Cardiac septum (tissue), 1 donor: ENCODE data around the gene ZNF423. TPM values are rescaled to one million over a fixed set of nuclear protein-coding genes. Genes with fewer than 3 reads are reported as not detected.

Source experiments
- DNase-seq: peaks from one replicate; pipeline ENCODE4 v3.0.0-alpha.2; 2020; ENCODE audit warnings: low spot score
- intact Hi-C: fragments of 100-400 bp; cut with DNase I; formaldehyde crosslinking; loops from one replicate; pipeline ENCODE4 v1.14.0; 2022
- total RNA-seq: library from RNA; stranded (reverse); fragmentation: NEBNext Ultra II Directional; extraction: Animal tissue kit (Norgen Biotek cat#: 25700); gene quantifications from one replicate; pipeline ENCODE4 v1.2.1, GENCODE V29; 2021
- donor health status: DM: no; HTN: no; CAD: no.

The ZNF423 gene
- total RNA-seq, 1 donor from 2014 or later, result 8.6 TPM

DNA sequence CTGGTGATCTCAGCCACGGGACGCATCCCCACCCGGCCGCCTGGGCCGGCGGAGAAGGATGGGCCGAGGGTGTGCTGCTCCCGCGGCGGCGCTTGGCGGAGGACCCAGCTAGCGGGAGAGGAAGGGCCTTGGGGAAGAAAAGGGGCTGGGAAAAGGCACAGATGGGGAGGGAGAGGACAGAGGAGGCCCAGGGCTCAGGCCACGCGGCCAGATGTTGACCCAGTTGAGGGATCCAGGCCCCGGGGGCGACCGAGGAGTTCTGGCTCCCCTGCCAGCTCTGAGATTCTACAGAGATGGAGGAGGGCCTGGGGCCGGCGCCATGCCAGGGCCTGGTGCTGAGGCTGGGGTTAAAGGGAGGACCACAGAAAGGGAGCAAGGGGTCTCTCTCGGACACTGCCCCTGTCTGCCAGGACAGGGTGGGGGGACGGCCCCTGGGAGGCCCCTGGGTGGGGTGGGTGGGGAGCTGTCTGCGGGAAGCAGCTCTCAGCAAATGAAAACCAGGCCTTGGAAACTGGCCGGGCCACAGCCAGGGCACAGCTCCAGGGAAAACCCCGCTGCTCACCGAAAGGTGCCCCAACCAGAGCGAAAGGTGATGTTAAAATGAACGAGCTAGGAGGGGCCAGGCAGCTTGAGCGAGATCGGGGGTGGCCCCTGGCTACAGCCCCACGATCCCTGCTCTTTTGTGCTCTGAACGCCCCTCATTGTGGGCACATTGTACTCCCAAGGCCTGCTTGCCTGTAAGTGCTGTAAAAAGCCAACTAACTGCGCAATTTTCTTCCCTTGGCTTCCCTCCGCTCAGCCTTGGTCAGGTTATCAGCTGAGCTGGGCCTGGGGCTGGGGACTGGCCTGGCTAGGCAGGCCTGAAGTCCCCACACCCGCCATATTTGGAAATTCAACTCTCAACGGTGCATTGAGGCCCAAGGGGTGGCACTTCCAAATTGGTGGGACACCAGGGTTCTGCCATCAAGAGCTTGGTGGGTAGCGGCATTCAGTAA lies 191.4 kb downstream of the ZNF423 start:
- DNase-seq, result no peak
- intact Hi-C loops, result no loop called here

DNA sequence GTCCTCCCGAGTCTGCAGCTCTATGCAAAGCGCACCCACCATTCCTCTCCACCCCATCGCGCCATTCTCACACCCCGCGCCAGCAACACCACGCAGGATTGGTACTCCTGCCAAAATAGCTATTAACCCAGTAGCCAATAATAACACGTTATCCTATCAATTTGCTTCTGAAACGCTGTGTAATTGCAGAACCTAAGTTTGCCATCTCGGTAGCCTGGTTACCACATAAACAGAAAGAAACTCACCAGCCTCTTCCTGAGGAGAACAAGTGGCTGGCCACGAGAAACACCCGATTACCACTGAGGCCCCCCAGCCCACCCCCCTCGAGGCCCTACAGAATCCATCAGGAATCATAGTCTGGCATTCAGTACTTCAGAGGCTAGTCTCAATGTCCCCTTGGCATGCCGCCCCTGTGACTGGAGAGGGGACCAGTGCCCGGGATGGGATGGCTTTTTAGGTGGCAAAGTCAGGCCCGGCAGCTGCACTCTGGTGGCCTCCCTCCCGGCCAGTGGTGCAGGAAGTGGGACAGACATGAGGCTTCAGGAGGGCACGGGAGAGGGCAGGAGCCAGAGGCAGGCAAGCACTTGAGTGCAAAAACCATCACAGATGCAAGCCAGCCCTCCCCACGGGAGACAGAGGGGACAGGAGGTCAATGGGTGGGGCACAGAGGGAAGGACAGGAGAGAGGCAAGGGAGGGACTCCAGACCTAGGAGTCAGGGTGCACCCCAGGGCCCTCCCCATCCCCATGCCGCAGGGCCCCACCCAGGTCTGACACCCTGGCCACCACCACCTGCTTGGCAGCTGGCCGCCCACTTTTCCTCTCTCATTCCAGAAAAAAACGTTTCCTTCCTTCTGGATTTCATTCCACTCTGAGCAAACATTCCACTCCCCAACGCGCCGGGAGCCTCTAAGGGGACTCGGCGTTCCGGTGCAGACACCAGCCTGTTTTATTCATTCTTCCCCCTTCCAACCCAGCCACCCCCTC lies 192.5 kb downstream of the ZNF423 start:
- no peak for DNase-seq
- intact Hi-C loops, result no loop called here

DNA sequence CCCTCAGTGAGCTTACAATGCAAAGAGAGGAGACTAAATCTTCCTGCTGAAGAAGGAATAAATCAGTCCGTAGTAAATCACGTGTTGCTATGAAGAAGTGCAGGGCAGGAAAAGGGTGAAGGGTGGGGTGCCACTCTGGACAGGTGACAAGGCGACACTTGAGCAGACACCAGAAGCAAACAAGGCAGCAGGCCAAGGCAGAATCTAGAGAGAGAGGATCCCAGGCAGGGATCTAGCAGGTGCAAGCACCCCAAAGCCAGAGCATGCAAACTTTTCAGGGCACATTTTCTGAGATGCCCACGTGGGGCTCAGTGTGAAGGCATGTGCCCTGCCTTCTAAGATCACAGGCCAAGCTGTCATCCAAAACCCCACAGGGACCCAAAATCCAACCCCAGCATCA lies 193.3 kb downstream of the ZNF423 start:
- no peak for DNase-seq
- intact Hi-C loops, result no loop called here

DNA sequence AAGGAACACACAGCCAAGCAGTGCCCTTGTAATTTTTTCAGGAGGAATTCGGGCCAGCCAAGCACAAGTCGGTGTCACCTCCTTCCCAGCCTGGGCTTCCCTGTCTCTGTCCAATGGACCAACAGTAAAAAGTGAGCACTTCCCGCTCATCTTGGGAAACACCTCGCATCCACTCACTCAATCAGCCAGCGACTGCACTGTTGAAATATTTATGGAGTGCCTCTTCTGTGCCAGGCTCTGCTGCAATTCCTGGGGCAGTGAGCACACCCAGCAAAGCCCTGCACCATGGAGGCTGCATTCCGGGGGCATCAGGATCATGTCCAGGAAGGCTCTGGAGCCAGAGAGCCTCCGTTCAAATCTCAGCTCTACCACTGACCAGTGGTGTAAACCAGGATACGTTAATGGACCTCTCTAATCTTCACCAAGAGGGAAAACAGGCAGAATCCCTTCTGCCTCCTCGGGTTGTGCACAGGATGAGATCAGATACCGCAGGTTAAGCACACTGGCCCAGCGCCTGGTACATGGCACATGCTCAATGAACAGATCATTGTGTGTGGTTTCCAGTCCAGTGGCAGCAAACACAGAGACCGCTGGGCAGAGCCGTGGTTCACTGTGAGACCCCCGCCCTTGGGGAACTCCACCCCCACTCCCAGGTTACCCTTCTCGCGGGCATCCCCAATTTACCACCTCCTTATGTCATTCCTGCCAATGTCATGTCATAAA lies 194.3 kb downstream of the ZNF423 start:
- DNase-seq, result no peak
- intact Hi-C loops, result no loop called here

DNA sequence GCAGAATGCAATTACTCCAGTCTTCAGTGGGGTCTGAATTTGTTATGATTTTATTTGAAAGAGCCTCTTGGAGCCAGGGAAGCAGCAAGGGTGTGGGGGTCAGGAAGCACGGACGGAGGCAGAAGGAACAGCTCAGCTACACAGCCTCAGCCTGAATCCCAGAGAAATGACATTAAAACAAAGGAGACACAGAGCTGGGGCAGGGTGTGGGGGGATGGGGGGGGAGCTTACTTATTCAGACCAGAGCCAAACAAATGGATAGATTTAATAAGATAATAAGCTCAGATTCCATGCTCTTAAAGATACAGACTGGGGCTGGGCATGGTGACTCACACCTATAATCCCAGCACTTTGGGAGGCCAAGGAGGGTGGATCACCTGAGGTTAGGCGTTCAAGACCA lies 195.3 kb downstream of the ZNF423 start:
- intact Hi-C loops, result no loop called here
- no peak for DNase-seq

DNA sequence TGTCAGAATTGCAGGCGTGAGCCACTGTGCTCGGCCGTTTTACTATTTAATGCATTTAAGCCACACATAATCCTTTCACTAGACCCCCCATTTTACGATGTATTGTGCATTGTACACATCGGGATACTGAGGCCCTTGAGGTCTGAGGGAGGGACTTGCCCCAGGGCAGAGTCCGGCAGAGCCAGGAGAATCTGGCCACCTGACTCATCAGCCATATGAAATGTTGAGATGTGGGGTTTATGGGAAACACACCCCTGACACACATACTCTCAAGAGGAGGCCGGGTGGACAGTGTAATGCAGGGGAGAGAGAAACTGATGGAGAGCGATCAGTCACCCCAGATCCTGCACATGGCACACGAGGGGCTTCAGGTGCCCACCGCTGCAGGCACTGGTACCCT lies 196.6 kb downstream of the ZNF423 start:
- no peak for DNase-seq
- intact Hi-C loops, result no loop called here

DNA sequence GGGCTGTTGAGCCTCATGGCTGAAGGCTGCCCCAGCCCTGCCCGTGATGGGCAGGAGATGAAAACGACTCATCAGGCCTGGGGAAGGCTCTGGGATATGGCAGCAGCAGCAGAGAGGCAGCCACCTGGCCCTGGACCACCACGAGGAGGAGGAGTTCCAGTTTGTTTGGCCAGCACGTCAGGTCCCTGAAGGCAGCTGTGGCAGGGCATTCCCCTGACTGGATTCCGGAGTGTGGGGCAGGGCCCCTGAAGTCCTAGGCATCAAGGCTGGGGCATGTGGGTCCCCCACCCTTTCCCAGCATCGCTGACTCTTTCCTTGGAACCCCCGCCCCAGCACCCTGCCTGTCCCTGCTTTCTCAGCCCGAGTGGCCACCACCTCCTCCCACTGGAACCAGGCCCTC lies 197.4 kb downstream of the ZNF423 start:
- intact Hi-C loops, result no loop called here
- DNase-seq, result no peak

DNA sequence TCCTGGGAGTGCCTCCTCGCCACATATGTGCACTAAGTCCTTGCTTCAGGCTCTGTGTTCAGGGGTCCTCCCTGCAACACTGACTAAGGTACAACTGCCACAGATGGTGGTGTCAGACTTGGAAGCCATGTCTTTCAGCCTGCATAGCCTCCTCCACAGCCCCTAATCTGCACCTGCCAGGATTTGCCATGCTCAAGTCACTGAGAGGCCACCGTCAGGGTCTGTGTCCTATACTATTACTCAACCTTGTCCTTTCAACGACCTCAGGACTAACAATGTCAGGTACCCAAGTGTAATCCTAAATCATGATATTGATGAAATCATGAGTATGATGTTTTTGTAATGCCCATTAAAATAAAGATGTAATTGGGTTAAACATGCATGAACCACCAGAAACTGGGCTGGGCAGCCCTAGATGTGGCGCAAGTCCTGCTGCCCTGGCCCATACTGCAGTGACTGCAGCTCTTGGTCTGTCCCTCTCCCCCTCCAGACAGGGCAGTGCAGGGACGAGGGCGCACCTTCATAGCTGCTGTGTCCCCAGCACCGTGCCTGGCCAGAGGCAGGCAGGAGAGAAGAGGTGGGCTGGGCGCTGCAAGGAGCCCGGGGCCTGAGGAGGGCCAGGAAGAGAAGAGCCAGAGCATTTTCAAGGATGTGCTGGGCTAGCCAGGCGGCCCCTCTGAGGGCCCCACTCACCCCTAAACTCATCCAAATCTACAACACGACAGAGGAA lies 198.0 kb downstream of the ZNF423 start:
- intact Hi-C loops, result no loop called here

DNA sequence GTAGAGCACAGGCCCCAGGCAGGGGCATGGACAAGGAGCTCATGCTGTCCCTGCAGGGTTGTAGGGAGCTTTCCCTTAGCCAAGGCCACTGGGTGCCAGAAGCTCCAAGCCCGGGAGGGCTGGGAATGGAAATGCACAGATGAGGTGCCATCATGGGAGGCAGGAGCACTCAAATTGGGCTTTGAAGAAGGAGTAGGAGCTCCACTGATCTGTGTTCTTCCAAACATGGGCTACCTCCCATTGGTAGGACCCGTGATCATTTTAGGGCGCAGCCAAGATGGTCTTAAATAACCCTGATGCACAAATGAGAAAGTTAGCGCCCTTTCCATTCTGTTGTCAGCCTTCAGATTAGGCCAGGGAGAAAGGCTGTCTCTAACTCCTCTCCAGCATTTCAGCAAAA lies 201.5 kb downstream of the ZNF423 start:
- DNase-seq, result no peak
- intact Hi-C loops, result no loop called here

More for the DNA sequence above, 198.0 kb downstream of the ZNF423 start:
- no peak for DNase-seq

DNA sequence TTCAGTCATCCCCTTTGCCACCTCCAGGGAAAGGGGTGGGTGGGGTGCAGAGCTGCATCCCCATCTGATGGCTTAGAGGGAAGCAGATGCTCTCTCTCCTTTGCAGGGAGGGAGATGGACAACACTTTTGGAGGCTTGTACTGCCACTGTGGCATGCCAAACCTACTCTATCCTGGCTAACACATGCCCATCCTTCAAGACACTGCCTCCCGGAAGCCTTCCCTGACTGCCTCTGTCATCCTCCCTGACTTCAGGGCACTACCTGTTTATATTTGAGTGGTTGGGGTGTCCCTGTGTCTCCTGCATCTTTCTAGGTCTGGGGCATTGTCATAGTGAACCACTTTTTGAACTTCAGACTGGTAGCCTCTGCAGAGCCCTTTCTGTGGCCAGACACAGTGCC lies 202.3 kb downstream of the ZNF423 start:
- no peak for DNase-seq
- intact Hi-C loops, result no loop called here

DNA sequence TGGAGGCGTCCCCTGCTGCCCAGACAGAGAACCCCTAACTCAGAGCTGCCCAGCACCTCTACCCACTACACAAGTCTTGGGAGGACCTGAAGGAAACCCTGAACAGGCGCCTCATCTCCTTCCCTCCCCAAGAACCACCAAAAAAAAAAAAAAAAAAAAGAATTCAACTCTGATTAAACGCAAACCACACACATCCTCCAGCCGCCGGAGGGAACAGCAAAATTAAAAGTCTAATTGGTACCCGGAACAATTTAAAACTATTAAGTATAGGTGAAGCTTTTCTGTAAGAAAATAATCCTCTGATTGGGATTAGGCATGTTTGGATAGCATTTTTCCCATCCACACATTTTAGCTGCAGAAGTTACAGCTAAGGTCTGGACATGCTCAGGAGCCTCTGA lies 202.7 kb downstream of the ZNF423 start:
- no peak for DNase-seq
- intact Hi-C loops, result no loop called here

DNA sequence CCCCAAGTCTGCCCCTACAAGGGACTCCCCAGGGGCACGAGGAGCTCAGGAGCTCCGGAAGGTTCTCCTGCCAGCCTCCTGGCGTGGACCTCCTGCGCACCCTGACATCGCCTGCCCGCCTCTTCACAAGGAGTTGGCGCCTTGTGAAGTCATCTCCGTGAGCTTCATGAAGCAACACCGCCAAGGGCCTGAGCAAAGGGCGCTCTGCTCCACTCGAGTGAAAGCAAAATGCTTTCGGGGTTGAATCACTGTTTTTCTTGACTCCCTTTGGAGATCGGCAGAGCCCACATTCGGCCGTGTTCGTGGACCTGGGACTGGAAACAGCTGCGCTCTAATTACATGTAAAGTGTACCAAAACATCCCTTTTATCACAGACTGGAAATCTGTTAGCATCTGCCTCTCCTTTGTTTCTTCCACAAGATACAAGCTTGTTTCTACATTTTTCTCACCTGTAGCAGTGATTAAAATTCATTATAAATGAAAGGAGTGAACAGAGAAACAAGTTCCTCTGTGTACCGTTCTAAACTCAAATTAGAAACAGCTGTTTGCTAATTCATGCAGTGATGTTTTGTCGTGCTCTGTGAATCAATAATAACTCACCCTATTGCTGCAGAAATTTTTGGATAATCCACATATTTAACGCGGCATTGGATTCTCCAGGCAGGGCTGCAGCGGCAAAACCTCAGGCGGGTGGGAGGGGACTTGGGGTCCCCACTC lies 203.3 kb downstream of the ZNF423 start:
- intact Hi-C loops, result no loop called here
- DNase-seq, result no peak

DNA sequence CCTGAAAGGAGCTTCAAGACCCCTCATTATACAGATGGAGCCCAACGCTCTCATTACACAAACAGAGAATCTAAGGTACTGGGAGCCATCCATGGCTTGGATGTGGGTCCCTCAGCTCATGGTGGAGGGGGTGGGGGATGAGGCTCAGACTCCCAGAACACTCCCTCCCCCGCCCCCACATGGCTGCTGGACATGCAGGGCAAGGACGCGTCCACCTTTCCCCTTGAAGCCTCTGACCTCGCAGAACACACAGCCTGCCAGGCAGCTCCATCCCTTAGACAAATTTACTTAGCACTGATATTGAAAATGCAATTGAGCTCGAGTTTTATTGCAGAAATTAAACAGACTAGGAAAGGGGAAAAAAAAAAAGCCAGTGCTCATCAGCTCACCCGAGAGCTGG lies 203.9 kb downstream of the ZNF423 start:
- intact Hi-C loops, result no loop called here
- DNase-seq, result no peak

DNA sequence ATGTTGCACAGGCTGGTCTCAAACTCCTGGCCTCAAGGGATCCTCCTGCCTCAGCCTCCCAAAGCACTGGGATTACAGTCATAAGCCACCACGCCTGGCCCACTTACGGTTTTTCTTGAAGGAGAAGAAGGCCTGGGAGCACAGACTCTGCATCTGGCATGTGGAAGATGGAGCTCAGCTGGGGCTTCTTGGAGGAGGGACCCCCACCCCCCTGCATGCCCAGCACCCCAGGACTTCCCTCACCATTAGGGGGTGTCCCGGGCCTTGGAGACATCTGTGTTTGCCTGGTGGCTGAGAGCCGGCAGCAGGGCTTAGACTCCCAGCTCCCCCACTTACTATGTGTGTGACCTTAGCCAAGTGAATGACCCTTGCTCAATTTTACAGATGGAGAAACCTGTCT lies 204.7 kb downstream of the ZNF423 start:
- intact Hi-C loops, result no loop called here
- no peak for DNase-seq

DNA sequence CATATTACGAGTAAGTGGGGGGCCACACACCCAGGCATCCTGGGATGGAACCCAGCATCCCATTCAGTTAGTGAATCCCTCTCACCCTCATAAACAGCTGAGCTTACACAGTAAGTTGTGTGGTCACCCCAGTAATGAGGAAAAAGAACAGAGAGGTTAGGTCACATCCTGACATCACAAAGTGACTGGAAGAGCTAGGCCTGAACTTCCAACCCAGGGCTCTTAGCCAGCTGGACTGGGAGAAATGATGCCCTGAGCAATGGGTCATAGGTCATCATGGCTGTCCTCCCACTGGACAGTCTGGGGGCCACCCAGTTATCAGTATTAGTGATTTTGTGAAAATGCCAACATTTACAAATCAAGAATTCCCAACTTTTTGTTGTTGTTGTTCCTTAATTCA lies 205.3 kb downstream of the ZNF423 start:
- DNase-seq, result no peak
- intact Hi-C loops, result no loop called here

DNA sequence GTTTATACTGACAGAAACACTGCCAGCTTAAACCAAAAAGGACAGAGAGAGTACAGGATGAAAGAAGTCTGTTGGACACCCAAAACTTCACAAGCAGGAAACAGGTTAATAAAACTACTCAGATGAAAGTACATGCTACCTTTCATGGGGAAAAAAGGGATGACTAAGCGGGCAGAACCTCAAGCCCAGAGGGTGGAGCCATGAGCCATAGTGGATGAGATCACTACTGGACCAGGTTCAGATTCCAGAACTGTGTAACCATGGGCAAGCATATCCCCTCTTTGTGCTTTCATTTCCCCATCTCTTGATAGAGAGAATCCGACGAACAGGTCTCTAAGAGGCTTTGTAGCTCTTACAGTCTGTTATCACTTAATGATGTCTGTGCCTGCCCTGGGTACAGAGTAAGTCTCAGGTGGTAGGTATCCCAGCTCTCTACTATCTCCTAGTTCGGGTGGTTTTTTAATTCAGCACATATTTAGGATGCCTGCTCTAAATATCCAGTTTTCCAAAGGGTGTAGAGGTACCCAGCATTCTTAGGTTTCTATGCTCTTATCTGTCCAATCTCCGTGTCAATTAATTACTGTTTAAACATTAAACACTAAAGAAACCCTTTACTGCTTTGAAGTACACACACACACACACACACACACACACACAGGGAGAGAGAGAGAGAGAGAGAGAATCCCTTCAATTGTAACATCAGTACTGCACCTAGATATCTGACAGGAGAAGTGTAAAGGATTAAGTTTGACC lies 206.7 kb downstream of the ZNF423 start:
- DNase-seq, result no peak
- intact Hi-C loops, result no loop called here

DNA sequence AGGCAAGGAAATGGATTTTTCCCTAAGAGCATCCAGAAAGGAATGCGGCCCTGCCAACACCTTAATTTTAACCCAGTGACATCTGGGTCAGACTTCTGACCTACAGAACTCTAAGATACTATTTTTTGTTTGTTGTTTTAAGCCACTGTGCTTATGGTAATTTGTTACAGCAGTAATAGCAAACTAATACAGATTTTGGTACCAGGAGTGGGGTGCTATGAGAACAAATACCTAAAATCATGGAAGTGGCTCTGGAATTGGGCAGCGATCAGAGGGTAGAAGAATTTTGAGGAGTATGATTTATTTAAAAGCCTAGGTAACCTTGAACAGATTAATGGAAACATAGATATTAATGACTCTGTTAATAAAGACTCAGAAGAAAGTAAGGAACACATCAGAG lies 208.2 kb downstream of the ZNF423 start:
- DNase-seq, result no peak
- intact Hi-C loops, result no loop called here

DNA sequence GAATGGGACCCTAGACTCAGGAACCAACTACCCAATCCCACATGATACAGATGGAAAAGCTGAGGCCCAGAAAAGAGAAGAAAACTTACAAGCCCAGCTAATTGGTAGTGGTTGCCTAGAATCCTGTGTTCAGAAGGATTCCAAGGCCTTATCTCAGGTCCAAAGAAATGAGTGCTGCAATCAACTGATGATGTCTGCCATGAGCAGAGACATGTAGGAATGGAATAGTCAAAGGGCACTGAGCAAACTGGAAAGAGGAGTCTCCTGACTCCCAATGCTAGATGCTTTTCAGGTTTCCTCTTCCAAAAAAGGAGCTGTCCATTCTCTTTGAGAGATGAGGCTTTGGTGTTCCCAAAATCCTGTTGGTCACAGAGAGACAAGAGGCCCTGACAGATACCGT lies 210.6 kb downstream of the ZNF423 start:
- intact Hi-C loops, result no loop called here
- DNase-seq, result no peak
